Measurements from ENCODE around the gene ANKRD26.
"Not testable (repeated sequence)": the region's sequence is repeated elsewhere in the genome, so short reads cannot be mapped to it uniquely, and the experiment has no call there.

Gene ANKRD26

GRCh38 chr10:27099916-27100812, at the start of gene ANKRD26:
Gene ANKRD26, minus strand, starts transcription at chr10:27100494. Its CDS starts 168 bp downstream, at chr10:27100326.
- peak; percentile 90 to 97 (median 97) for DNase-seq

- DNase-seq: no peak
Observed at GRCh38 chr10:27147701-27148100, 47.4 kb upstream of the ANKRD26 start.

- DNase-seq: no peak
Observed at GRCh38 chr10:27145937-27146336, 45.6 kb upstream of the ANKRD26 start.

GRCh38 chr10:27143686-27144085, 43.4 kb upstream of the ANKRD26 start:
- DNase-seq: no peak

GRCh38 chr10:27138277-27138676, 38.0 kb upstream of the ANKRD26 start:
- DNase-seq: no peak

GRCh38 chr10:27134371-27134770, 34.1 kb upstream of the ANKRD26 start:
- no peak for DNase-seq

- no peak for DNase-seq
Observed at GRCh38 chr10:27108165-27108564, 7.9 kb upstream of the ANKRD26 start.

GRCh38 chr10:27104919-27105318, 4.6 kb upstream of the ANKRD26 start:
- no peak for DNase-seq

- DNase-seq: peak in 2 of 3 experiments; percentile 19 to 39
Observed at GRCh38 chr10:27100813-27101347, 586 bp upstream of the ANKRD26 start.

- DNase-seq: no peak
Observed at GRCh38 chr10:27099448-27099847, 846 bp downstream of the ANKRD26 start.

GRCh38 chr10:27088119-27089044, 11.9 kb downstream of the ANKRD26 start:
- no peak for DNase-seq

- no peak for DNase-seq
Observed at GRCh38 chr10:27072436-27073114, 27.7 kb downstream of the ANKRD26 start.

- DNase-seq: no peak
Observed at GRCh38 chr10:27068217-27068891, 31.9 kb downstream of the ANKRD26 start.

- DNase-seq: no peak
Observed at GRCh38 chr10:27065084-27065483, 35.2 kb downstream of the ANKRD26 start.

- no peak for DNase-seq
Observed at GRCh38 chr10:27052656-27053055, 47.6 kb downstream of the ANKRD26 start.

- DNase-seq: not testable (repeated sequence)
Observed at GRCh38 chr10:27045247-27045646, 55.0 kb downstream of the ANKRD26 start.

- DNase-seq: no peak
Observed at GRCh38 chr10:27041196-27041595, 59.1 kb downstream of the ANKRD26 start.

- no peak for DNase-seq
Observed at GRCh38 chr10:27038168-27038567, 62.1 kb downstream of the ANKRD26 start.

- DNase-seq: no peak
Observed at GRCh38 chr10:27035163-27035562, 65.1 kb downstream of the ANKRD26 start.

GRCh38 chr10:27030060-27030459, 70.2 kb downstream of the ANKRD26 start:
- no peak for DNase-seq

- DNase-seq: no peak
Observed at GRCh38 chr10:27022048-27022447, 78.2 kb downstream of the ANKRD26 start.

GRCh38 chr10:27020243-27020642, 80.1 kb downstream of the ANKRD26 start:
- DNase-seq: no peak
